ENCODE measurements around the gene EMC1.
"Not testable (repeated sequence)": the region's sequence is repeated elsewhere in the genome, so short reads cannot be mapped to it uniquely, and the experiment has no call there.

The EMC1 gene

DNA sequence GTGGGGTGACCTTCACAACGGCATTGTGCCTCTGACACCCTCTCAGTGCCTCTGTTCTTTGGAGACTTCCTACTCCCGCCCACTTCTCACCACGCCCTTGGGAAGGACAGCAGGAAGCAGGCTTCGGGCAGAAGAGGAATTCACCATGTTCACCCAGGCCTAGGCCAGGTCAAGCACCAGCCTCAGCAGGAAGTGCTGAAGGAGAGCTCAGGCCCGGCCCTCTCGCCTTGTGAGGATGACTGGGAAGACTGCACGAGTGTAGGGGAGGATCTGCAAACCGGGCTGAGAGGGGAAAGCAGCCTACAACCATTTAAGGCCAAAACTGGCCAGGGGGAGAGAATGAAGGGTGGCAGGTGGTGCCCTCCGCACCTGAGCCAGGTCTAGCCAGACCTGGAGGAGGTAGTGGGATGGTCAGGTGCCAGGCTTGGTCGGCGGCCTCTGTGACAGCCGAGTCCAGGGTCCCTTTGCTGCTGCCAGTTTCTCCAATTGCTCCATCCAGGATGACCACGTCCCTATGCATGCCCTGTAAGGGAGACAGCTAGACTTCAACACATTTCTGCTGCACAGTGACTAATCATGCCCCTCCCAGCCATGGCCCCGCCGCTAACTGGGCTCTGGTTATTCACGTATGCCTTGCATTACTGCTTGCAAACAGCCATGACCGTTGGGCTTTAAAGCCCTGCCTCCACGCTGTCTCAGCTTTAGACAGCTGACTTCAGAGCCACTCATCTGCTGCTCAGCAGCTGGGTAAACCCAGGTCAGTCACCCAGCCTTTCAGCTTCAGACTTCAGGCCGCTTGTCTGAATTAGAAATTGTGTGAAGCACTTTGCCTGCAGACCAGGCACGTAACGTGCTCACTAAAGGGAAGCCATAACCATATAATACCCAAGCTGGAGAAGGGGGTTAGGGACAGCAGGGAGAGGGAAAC is 9.2 kb upstream of the EMC1 start:
- DNase-seq (ENCODE audit: low read depth) = peak; percentile 80

DNA sequence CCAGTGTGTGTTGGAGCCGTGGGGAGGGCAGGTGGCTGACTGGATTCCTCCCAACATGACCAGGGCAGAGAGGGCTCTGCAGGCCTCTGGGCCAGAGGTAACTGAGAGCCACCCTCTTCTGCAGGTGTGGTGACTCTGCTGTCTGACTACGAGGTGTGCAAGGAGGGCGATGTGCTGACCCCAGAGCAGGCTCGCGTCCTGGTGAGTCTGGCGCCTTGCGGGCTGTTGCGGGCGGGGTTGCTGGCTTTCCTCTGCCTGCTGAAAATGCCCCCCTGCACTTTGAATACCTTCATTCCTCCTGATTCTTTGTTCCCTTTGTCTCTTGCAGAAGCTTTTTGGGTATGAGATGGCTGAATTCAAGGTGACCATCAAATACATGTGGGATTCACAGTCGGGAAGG is 7.0 kb upstream of the EMC1 start:
- DNase-seq (ENCODE audit: low read depth) = no peak

DNA sequence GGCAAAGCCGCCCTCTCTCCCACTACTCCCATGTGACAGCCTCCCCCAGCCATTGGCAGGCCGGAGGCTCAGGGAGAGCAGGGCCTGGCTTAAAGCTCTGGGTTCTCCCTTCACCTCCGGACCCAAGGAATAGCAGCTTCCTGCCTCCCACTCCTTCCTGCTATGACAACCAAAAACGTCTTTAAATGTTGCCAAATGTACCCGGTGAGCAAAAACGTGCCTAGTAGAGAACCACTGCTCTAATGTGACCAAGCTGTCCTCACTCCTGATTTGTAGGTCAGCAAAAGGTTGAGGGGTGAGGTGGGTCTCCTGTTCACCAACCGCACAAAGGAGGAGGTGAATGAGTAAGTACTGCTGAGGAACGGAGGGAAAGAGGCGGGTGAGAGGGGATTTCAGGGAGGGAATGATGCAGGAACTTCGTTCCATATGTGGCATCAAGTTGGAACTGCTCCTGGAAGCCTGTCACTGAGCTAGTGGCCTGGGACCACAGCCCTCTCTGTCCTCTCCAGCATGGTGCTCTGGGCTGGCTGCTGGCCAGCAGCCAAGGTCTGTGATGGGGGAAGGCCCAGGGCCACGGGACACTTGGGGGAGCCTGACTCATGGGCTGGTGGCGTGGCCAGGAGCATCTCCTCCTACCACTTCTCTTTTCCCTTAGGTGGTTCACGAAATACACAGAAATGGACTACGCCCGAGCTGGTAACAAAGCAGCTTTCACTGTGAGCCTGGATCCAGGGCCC is 6.0 kb upstream of the EMC1 start:
- DNase-seq (ENCODE audit: low read depth) = no peak

DNA sequence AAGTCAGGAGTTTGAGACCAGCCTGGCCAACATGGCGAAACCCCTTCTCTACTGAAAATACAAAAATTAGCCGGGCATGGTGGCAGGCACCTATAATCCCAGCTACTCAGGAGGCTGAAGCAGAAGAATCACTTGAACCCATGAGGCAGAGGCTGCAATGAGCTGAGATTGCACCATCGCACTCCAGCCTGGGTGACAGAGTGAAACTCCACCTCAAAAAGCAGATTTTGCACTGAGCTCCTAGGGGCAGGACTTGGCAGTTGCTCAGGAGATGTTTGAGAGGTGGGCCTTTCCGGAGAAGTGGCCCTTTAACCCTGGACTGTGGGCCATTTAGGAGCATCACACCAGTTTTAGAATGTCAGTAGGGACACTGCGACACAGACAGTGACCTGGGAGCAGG is 5.0 kb upstream of the EMC1 start:
- not testable (repeated sequence) for DNase-seq (ENCODE audit: low read depth)

DNA sequence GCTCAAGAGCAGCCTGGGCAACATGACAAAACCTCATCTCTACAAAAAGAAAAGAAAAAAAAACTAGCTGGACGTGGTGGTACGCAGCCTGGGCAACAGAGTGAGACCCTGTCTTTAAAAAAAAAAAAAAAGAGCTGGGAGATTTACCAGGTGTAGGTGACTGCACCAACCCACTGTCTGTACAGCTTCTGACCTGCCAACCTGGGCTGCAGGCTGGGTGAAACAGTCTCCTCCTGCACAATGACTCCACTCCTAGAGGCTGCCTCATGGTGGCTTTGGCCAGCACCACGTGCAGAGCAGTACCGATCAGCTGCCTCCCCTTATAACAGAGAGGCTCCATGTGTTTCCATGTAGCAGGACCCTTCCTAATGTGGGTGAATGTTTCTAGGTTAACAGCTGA is 4.0 kb upstream of the EMC1 start:
- no peak for DNase-seq (ENCODE audit: low read depth)

DNA sequence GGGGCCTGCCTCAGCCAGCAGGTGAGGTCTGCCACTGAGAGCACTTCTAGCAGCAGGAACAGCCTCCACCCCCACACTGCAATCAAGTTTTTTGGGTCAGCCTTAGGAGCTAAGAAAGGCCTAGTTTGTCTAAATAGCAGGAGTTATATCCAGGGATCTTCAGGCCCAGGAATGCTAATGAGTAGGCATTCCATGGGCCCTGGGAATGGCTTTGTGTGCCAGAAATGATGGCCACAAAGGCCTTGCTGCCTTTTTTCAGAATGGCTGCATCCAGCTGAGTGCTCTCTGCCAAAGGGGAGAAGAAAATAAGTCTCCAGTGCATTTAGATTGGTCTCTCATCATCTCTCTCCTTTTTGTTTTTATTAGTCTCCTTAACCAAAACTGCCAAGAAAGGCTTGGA is 3.1 kb upstream of the EMC1 start:
- no peak for DNase-seq (ENCODE audit: low read depth)

DNA sequence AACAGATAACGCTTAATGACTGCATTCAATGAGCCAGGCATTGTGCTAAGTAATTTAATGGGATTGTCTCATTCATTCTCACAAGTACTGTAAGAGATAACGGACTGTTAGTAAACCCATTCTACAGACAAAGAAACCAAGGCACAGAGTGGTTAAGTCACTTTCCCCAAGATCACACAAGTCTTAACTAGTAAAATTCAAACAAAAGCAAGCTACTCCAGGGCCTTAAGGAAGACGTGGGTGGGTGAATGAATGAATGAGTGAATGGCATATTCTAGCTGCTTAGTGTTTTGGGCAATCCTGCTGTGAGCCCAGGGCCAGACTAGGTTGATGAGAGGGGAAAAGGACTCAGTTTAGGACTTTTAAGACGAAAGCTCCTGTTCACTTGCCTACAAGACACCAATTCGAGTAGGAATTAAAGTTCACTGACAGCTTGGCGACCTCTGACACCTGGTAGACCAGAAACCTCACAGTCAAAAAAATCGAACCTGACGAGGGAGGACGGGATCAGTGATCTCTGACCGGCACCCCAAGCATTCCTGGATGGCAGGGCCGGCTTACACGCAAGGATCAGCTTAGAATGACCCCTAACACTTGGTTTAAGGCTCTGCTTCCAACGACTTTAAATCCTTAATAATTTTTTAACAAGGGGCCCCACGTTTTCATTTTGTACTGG is 557 bp downstream of the EMC1 start:
- DNase-seq (ENCODE audit: low read depth) = no peak

DNA sequence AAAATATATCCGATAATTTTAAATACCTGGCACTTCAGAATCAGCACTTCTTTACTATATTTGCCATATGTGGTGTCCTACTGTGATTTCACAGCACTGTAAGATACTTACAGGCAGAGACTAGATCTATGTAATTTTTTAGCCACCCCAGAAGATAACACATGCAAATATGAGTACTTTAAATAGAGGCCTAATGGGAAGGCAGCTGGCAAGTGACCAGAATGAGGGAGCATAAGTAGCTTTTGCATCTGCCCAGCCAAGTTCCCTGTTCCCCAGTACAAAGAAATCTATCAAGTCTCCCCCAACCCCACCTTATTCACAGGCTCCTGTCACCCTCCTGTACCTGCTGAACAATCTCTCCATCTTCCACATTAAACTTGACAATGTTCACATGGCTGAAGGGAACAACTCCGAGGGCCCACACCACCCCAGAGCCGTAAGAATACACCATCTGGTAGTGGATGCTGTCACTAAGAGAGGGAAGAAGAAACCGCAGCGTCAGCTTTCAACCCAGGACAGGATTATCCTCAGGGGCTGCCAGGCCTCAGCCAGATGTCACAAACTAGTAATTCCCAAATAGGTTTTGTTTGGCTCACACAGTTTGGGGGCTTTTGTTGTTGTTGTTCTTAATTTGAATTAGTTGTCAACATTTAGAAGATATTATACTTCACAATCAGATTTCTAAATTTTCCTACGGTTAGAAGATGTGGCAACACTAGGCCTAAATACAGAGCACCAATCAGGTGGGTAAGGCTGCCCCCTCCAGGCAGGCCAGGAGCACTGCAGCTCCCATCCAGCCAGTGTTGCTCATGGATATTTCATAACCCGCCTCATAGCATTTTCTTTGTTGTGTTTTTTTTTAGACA is 10.4 kb downstream of the EMC1 start:
- peak; percentile 18 for DNase-seq (ENCODE audit: low read depth)

DNA sequence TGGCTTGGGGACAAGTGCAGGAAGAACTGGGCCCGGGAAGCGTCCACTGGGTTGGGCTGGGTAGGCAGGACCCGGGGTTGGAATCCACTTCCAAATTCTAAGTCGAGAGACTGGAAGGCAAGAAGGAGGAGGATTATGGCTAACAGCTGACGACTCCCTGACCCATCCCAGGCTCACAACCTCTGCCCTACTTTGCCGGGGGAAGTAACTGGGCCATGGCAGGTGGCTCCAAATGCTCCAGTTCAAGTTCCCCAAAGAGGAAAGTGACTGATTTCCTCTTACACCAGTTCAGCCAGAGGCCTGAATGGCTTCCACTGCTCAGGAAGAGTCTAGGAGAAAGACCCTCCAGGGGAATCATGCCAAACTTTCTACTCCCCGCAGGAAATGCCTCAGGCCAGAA is 11.4 kb downstream of the EMC1 start:
- DNase-seq (ENCODE audit: low read depth) = no peak

DNA sequence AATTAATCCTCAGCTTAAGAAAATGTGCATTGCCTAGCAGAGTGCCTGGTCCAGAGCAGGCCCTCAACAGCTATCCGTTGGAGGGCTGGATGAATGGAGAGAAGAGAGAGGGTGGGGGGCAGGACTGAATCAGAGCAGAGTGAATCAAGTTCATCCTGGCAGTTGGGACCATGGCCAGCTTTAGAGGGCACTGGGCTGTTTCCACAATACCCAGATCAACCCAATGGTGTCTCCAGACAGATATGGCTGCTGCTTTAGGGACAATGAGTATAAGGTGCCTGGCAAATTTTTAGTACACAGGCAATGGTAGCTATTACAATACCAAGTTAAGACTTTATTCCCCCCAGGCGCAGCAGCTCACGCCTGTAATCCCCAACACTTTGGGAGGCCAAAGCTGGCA is 17.1 kb downstream of the EMC1 start:
- no peak for DNase-seq (ENCODE audit: low read depth)

DNA sequence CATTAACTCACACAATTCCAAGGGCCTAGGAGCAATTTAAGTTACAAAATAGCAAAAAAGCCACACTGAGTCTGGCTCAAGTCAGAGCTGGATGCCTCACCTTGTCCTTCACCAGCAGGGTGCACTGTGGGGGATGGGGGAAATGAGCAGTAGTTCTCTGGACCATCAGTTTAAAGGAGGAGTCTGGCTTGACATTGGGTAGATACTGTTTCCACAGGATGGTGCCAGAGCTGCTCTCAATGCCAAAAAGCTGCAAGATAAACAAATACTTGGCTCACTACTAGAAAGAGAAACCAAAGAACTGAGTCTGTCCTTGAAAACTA is 18.8 kb downstream of the EMC1 start:
- no peak for DNase-seq (ENCODE audit: low read depth)

DNA sequence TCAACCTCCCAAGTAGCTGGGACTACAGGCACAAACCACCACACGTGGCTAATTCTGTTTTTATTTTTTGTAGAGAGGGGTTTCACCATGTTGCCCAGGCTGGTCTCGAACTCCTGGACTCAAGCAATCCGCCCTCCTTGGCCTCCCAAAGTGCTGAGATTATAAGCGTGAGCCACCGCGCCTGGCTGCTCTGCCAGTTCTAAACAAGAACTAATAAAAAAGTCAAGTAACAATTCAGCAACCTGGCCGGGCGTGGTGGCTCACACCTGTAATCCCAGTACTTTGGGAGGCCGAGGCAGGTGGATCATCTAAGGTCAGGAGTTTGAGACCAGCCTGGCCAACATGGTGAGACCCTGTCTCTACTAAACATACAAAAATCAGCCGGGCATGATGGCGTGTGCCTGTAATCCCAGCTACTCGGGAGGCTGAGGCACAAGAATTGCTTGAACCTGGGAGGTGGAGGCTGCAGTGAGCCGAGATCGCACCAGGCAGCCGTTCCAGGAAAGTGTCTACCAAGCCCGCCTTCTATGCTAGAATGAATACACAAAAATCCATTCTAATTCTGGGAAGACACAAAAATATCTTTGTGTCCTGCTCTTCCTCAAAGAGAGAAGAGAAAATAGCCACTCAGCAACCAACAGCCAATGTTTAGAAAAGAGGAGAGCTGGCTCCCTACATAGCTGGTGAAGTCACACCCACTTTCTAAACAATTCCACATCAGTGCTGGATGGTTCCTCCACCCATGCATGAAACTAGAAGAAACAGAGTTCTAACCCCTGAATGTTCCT is 19.4 kb downstream of the EMC1 start:
- not testable (repeated sequence) for DNase-seq (ENCODE audit: low read depth)

DNA sequence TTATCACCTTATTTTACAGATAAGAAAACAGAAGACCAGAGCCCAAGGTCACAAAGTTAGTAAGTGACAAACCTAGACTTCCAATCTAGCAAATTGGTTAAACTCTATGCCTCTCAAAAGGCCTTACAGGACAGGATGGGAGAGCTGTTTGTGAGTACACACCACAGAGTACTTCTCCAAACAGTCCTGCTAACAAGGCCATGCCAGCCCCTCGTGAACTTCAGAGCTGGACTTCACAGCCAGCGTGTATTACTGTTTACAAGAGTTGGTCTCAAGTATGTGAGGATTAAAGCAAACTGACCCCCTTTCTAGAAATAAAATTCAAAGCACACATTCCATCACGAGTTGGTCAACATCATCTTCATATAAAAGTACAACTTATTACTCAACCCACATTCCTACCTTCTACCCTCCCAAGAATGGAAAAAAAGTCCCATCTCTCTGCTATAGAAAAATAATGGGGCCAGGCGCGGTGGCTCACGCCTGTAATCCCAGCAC is 21.4 kb downstream of the EMC1 start:
- DNase-seq (ENCODE audit: low read depth) = no peak

DNA sequence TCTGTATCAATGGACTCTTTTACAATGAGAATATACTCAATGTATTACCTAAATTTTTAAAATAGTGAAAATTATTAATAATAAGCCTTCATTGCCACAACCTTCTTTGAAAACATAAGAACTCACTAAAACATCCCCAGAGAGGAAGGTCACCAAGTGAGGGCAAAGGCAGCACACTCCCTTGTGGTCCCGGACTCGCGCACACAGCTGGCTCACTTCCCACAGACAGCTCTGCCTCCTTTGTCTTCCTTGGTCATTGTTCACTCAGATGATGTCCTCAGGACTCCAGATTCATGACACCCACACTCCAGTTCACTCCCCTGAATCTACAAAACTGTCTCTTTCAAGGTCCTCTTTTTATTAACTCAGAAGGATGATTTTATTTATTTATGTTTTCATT is 22.1 kb downstream of the EMC1 start:
- no peak for DNase-seq (ENCODE audit: low read depth)

DNA sequence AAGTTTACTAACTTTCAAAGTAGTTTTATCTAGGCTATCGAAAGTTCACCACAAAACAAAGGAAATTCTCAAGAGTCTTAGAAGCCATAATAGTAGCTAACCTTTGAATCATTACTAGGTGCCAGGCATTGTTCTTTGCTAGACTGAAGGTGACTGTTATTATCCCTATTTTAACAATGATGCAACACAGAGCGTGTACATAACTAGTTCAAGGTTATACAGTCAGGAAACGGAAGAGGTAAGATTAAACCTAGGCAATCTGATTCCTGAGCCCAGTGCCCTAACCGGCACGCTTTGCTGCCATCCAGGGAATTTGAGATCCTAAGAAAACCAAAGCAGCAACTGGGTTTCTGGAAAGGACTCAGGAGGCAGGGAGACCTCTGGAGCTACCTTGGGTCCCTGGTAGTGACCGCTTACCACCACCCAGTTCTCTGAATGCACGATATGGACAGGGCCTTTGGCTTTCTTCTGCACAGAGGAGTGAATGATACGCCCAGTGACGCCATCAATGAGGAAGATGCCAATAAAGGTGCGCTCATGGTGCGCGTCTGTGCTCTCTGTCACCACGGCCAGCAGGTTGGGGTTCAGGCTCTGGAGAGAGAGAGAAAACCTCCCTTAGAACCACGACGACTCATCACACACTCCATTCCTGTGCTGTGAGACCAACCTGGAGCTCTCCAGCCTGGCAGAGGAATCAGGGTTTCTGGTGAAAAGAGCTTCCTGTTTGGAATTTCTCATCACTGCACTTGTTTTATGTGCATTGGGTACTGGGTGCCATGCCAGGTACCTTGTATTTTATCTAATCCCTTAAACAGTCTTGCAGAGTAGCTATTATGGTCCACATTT is 28.1 kb downstream of the EMC1 start:
- DNase-seq (ENCODE audit: low read depth) = peak; percentile 9

DNA sequence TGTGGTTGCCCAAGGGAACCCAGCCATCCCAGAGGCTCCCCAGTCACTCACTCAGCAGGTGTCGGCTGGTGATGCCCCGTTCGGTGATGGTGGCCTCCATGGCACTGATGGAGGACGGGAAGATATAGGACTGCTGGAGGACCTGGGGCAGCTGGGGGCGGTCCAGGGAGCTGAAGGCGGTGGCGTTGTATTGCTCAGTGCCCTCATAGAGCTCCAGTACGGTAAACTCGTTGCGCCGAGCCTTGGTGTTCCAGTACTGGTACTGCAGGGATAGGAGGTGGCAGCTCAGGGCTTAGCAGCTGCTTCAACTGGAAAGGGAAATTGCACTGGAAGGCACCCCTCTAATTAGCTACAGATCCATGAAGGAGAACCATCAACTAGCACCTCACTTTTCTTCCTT is 28.8 kb downstream of the EMC1 start:
- DNase-seq (ENCODE audit: low read depth) = no peak

DNA sequence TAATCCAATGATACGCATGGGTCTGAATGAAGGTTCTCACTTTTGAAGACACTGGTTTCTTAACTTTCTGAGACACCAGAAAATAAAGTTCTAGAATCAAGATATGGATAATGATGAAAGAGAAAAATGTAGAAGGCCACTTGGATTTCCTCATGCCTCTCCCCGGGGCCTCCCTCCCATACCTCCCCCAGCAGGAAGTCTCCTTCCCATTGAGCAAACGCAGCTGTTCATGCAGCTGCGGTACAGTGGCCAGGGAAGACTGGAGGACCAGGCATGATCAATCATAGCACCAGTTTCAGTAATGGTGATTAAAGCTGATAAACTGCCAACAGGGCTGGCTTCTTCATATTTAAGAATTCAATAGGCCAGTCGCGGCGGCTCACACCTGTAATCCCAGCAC is 30.3 kb downstream of the EMC1 start:
- no peak for DNase-seq (ENCODE audit: low read depth)

DNA sequence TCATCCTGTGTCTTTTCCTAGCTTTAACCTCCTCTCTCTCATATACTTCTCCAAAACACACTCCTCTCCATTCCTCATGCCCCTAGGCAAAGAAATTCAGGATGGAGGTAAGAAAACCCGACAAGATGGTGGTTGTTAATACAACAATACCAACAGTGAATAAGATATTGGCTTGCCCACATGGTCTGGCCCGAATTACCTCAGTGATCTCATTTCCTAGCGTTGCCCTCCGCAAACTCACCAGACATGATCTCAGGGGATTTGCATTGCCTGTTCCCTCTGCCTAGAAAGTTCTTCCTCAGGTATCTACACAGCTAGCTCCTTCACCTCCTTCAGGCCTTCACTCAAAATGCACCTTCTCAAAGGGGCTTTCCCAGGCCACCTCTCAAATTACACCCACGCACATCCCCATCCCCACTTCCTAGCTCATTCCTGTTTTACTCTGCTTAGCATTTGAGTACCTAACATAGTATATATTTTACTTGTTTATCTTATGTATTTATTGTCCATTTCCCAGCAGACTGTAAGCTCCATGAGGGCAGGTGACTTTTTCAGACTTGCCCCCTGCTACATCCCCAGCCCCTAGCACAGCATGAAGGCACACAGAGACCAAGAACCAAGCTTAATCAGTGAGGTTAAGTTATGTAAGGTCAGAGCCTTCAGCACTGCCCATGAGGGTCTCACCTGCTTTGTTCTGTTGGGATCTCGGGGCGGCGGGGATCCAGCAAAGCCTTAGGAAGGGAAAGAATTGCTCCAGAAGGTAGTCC is 31.1 kb downstream of the EMC1 start:
- no peak for DNase-seq (ENCODE audit: low read depth)

DNA sequence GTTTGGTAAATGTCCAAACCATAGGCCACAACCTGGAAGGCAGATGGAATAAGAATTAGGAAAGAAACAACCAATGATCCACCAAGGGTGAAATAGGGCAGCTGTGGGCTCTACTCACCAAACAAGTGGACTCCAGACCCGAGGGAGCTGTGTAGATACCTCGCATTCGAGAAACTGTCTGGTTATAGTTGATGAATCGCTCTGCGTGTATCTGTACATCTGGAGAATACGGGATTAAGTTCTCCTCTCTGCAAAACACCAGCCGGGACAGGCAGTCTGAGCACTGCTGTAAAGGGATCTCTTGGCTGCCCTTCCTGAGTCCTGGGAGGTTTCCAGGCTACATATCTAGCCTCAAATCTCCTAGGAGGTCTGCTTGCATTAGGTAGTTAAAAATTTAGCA is 31.9 kb downstream of the EMC1 start:
- DNase-seq (ENCODE audit: low read depth) = no peak
